Measurements from ENCODE around the gene SETD5.

Gene SETD5

DNA sequence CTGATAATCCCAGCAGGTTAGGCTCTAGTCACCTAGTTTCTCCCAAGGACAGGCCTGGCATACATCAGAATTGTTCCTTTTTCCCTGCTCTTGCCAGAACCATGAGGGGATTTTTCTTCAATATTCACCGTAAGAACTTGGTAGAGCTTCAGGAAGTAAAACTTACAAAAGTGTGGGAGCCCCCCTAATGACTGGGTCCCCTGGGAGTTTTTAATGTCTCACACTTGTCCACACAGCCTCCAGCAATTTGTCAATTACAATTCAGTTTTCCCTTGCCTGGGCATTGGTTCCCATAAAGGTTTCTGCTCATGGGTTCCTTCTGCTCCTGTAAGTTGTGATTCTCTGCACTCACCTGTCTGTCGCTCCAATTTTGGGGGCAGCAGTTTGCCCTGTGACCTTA lies 127.7 kb downstream of the SETD5 start:
- no peak overlapping the region for H4K12ac ChIP-seq (ENCODE audit: low read depth, low read length)
- WGBS (ENCODE audit: extremely low coverage, insufficient coverage, insufficient read length) = no CpG with 5 or more reads among the region's 2 CpGs
- H3K36me3 ChIP-seq (ENCODE audit: control insufficient read depth in 1 of 2, insufficient read depth in 2 of 2, low read length in 2 of 2) = no peaks in the 10 kb centered on the region
- no peak overlapping the region for H3K4me2 ChIP-seq (ENCODE audit: low read length)
- no peak overlapping the region for H3K14ac ChIP-seq (ENCODE audit: low read length)
- no peak overlapping the region for H2AK5ac ChIP-seq (ENCODE audit: low read length)
- no peak overlapping the region for H3K4me3 ChIP-seq (ENCODE audit: low read depth, low read length)
- H3K9me3 ChIP-seq (ENCODE audit: insufficient read depth, low read depth, low read length) = no peaks in the 10 kb centered on the region
- no peak overlapping the region for H2BK12ac ChIP-seq (ENCODE audit: low read length)
- no peak overlapping the region for H3K18ac ChIP-seq (ENCODE audit: low read length)
- H3K27ac ChIP-seq (ENCODE audit: low read depth, low read length) = no peak overlapping the region
- H3K23ac ChIP-seq (ENCODE audit: low read length) = no peak overlapping the region
- H3K4ac ChIP-seq (ENCODE audit: low read depth, low read length) = no peak overlapping the region
- no peaks in the 10 kb centered on the region for H3K27me3 ChIP-seq (ENCODE audit: insufficient read depth, low read length)
- H2BK120ac ChIP-seq (ENCODE audit: insufficient read depth, low read length, poor library complexity) = no peak overlapping the region
- no peak overlapping the region for H4K91ac ChIP-seq (ENCODE audit: low read depth, low read length)
- no peaks in the 10 kb centered on the region for H3K79me2 ChIP-seq (ENCODE audit: control insufficient read depth, insufficient read depth, low read length, poor library complexity)
- no peak overlapping the region for H2BK5ac ChIP-seq (ENCODE audit: low read depth, low read length, poor library complexity)
- no peaks in the 10 kb centered on the region for H3K4me1 ChIP-seq (ENCODE audit: control insufficient read depth in 1 of 2, insufficient read depth in 2 of 2, low read length in 2 of 2)
- DNase-seq = no peak
- H4K8ac ChIP-seq (ENCODE audit: low read depth, low read length) = no peak overlapping the region
- H3K79me1 ChIP-seq (ENCODE audit: low read length) = no peaks in the 10 kb centered on the region
- no peak overlapping the region for H2AFZ ChIP-seq (ENCODE audit: insufficient read depth, low read length, poor library complexity)
- H3K9ac ChIP-seq (ENCODE audit: low read length) = no peak overlapping the region
